GM12878 (cell line): ENCODE data around the gene SLC22A23. TPM values are rescaled to one million over a fixed set of nuclear protein-coding genes. Genes with fewer than 3 reads are reported as not detected.

ENCODE experiments used
- ATAC-seq: fragments of 200-7000 bp; cut with Tn5 transposase; 3 replicates; pipeline ENCODE4 v1.9.1; 2020; ENCODE audit warnings: mild to moderate bottlenecking, moderate library complexity
- BruUV-seq: library from RNA; stranded (reverse); fragments of 400-500 nt; replicated peaks from 2 replicates; lab custom pipeline; 2021; lab: Mats Ljungman, UMichigan
- CTCF ChIA-PET: fragments of 300-600 bp; sonication (Branson Sonifier 250); formaldehyde crosslinking; extraction: SDS; loops from one replicate; lab custom pipeline; 2021; ENCODE audit warnings: inconsistent platforms; lab: Yijun Ruan, JAX
- POLR2A ChIA-PET: fragments of 350-600 bp; formaldehyde crosslinking; extraction: SDS; loops from one replicate; lab custom pipeline; 2021; ENCODE audit warnings: inconsistent platforms; lab: Charles Lee
- RAD21 ChIA-PET: fragments of 300-600 bp; sonication (Branson Sonifier 250); formaldehyde crosslinking; loops from one replicate; lab custom pipeline; 2023; ENCODE audit warnings: antibody characterized with exemption; ENCODE audit not compliant: unreplicated experiment; lab: Charles Lee
- SMC1A ChIA-PET: fragments of 300-600 bp; sonication (Branson Sonifier 250); formaldehyde crosslinking; loops from one replicate; lab custom pipeline; 2023; ENCODE audit not compliant: unreplicated experiment, uncharacterized antibody; lab: Charles Lee
- DNase-seq: peaks from one replicate; pipeline ENCODE4 v3.0.0-alpha.2; 2011; ENCODE audit warnings: low read depth, low spot score
- FAIRE-seq: peaks from 3 replicates; lab custom pipeline; 2011; peaks lifted over from hg19 to GRCh38; lab: Jason Lieb, UNC
- H2AFZ ChIP-seq: 2 replicates; pipeline ENCODE4 v1.6.0; 2011; ENCODE audit warnings: low read depth, low read length, control low read depth; ENCODE audit not compliant: control insufficient read depth
- H3K27ac ChIP-seq: 2 replicates; pipeline ENCODE4 v1.5.1; 2011; ENCODE audit warnings: control low read depth; ENCODE audit not compliant: control insufficient read depth, insufficient read depth
- H3K27me3 ChIP-seq, 2 experiments: replicated peaks in 1 of 2; 2 replicates each; pipeline versions ENCODE4 v1.6.0 to v1.6.1; 2011; ENCODE audit warnings: low read length in 1 of 2; ENCODE audit not compliant: control insufficient read depth in 2 of 2, insufficient read depth in 2 of 2
- H3K36me3 ChIP-seq, 2 experiments: 2 replicates each; pipeline ENCODE4 v1.5.1; 2011; ENCODE audit warnings: low read length in 1 of 2; ENCODE audit not compliant: control insufficient read depth in 2 of 2, insufficient read depth in 2 of 2
- H3K4me1 ChIP-seq: 2 replicates; pipeline ENCODE4 v1.6.1; 2011; ENCODE audit warnings: mild to moderate bottlenecking, low read length, moderate library complexity, mixed read lengths; ENCODE audit not compliant: control insufficient read depth, insufficient read depth
- H3K4me2 ChIP-seq: 2 replicates; pipeline ENCODE4 v1.6.0; 2011; ENCODE audit warnings: control low read depth; ENCODE audit not compliant: control insufficient read depth, insufficient read depth
- H3K4me3 ChIP-seq: fragments of 200-600 bp; sonication (generic); 2 replicates; pipeline ENCODE4 v1.5.1; 2016
- H3K79me2 ChIP-seq: 2 replicates; pipeline ENCODE4 v1.6.0; 2011; ENCODE audit warnings: low read length; ENCODE audit not compliant: control insufficient read depth, insufficient read depth
- H3K9ac ChIP-seq: 2 replicates; pipeline ENCODE4 v1.8.0; 2011; ENCODE audit warnings: low read length, control low read depth, mixed read lengths; ENCODE audit not compliant: control insufficient read depth, insufficient read depth
- H3K9me3 ChIP-seq: replicated peaks from 3 replicates; pipeline ENCODE4 v1.5.1; 2011; ENCODE audit warnings: mild to moderate bottlenecking, low read length; ENCODE audit not compliant: control insufficient read depth, insufficient read depth
- H4K20me1 ChIP-seq: 2 replicates; pipeline ENCODE4 v1.6.0; 2011; ENCODE audit not compliant: control insufficient read depth, insufficient read depth
- ATF3 ChIP-seq: IDR thresholded peaks from 2 replicates; pipeline ENCODE4 v1.6.1; 2011; ENCODE audit warnings: low read depth, mild to moderate bottlenecking, low read length, moderate library complexity, borderline replicate concordance; ENCODE audit errors: extremely low read depth
- BMI1 ChIP-seq: fragments of 450-650 bp; IDR thresholded peaks from 2 replicates; pipeline ENCODE4 v1.6.1; 2016; ENCODE audit warnings: mild to moderate bottlenecking, moderate library complexity, borderline replicate concordance
- CHD2 ChIP-seq: IDR thresholded peaks from 2 replicates; pipeline ENCODE4 v1.6.1; 2011; ENCODE audit warnings: low read depth, low read length, improper control_type of control experiment, borderline replicate concordance
- IKZF1 ChIP-seq: fragments of 450-650 bp; conservative IDR thresholded peaks from 2 replicates; pipeline ENCODE4 v1.6.1; 2017; ENCODE audit warnings: antibody characterized with exemption, mild to moderate bottlenecking
- MYC ChIP-seq: IDR thresholded peaks from 2 replicates; pipeline ENCODE4 v1.6.1; 2011; ENCODE audit warnings: mild to moderate bottlenecking, low read length, moderate library complexity, inconsistent platforms; ENCODE audit not compliant: insufficient read depth, insufficient replicate concordance, insufficient read length, severe bottlenecking
- NFXL1 ChIP-seq: fragments of 450-650 bp; IDR thresholded peaks from 2 replicates; pipeline ENCODE4 v1.6.1; 2017; ENCODE audit warnings: antibody characterized with exemption, mild to moderate bottlenecking, borderline replicate concordance
- NRF1 ChIP-seq: conservative IDR thresholded peaks from 2 replicates; pipeline ENCODE4 v1.6.1; 2011; ENCODE audit warnings: mild to moderate bottlenecking, low read depth, low read length, improper control_type of control experiment
- SKIL ChIP-seq: fragments of 450-650 bp; IDR thresholded peaks from 2 replicates; pipeline ENCODE4 v1.6.1; 2017; ENCODE audit warnings: mild to moderate bottlenecking, low read depth, inconsistent platforms; ENCODE audit not compliant: poor library complexity, severe bottlenecking
- ZBTB4 ChIP-seq: fragments of 450-650 bp; formaldehyde crosslinking; IDR thresholded peaks from 2 replicates; pipeline ENCODE4 v1.4.0; 2022; ENCODE audit warnings: mild to moderate bottlenecking, moderate library complexity
- ZNF217 ChIP-seq: fragments of 450-650 bp; IDR thresholded peaks from 2 replicates; pipeline ENCODE4 v1.6.1; 2017; ENCODE audit warnings: antibody characterized with exemption, mild to moderate bottlenecking
- ZNF24 ChIP-seq: fragments of 450-650 bp; IDR thresholded peaks from 2 replicates; pipeline ENCODE4 v1.6.1; 2017; ENCODE audit warnings: antibody characterized with exemption, mild to moderate bottlenecking
- ZNF384 ChIP-seq: IDR thresholded peaks from 2 replicates; pipeline ENCODE4 v1.6.1; 2012; ENCODE audit warnings: low read depth, mild to moderate bottlenecking, low read length, improper control_type of control experiment, borderline replicate concordance
- WGBS: methylation state at CpG from one replicate; pipeline ENCODE4 v1.1.6; 2016; ENCODE audit warnings: low lambda C conversion rate; ENCODE audit not compliant: insufficient replicate concordance, insufficient coverage; ENCODE audit errors: missing lambda C conversion rate; 5-methylcytosine and 5-hydroxymethylcytosine counted together
- in situ Hi-C: fragments of 300-500 bp; cut with MboI; formaldehyde crosslinking; loops from 9 replicates; pipeline ENCODE4 v1.14.3; 2018; ENCODE audit warnings: mixed read lengths
- intact Hi-C: fragments of 100-400 bp; cut with micrococcal nuclease; formaldehyde crosslinking; loops from one replicate; pipeline ENCODE4 v1.14.2; 2022; ENCODE audit not compliant: unreplicated experiment
- polyA plus RNA-seq, 11 experiments: library from polyadenylated mRNA; depleted of rRNA in 4 of 11; unstranded in 6 of 11; stranded (reverse) in 5 of 11; fragments of >200 nt; fragmentation: Nextera tagmentation in 4 of 11; fragmentation: Illumina TruSeq in 1 of 11; extraction: Ambion mirVana in 4 of 11; extraction: Trizol in 1 of 11; gene quantifications; 1 replicate in 1 of 11; 2 replicates in 10 of 11; pipeline versions ENCODE4 v1.2.1 to v1.2.3, GENCODE V29; 2011 to 2016; ENCODE audit warnings: inconsistent platforms in 2 of 11, missing spikeins in 2 of 11, low read depth in 1 of 11
- total RNA-seq, 4 experiments: library from RNA; depleted of rRNA in 3 of 4; stranded (reverse); fragments of >200 nt in 3 of 4; fragmentation: Illumina TruSeq in 1 of 4; extraction: Trizol in 1 of 4; gene quantifications; 2 replicates each; pipeline versions ENCODE4 v1.2.1 to v1.2.3, GENCODE V29; 2013 to 2021
- TF ChIP-seq, protein P1 (sequence below): fragments of 450-650 bp; IDR thresholded peaks from 2 replicates; pipeline ENCODE4 v1.6.1; 2016; ENCODE audit warnings: mild to moderate bottlenecking

SLC22A23 gene
- total and polyA plus RNA-seq, 10 of the 15 experiments (the other 5 are each of a cell fraction or from before 2014, with no cell fraction given): 0.20 to 2.4 (median 0.74) TPM

- ChIA-PET POLR2A (no interaction called here), RAD21 (no interaction called here), SMC1A (interaction anchor here (1.4 kb wide), 1 partner anchor 10 kb away, joined by 4 read pairs; no protein-coding TSS in a partner anchor), CTCF (interaction anchor here (1.1 to 3.2 kb wide), 4 partner anchors 10 to 20 kb away, joined by 3 to 16 read pairs (median 6); no protein-coding TSS in a partner anchor)
- DNase-seq: no peak
- in situ Hi-C loops (no loop called here), intact Hi-C loops (no loop called here)
- TF ChIP-seq IKZF1: no peak
- TF ChIP-seq ZBTB4 (CRISPR knock-in tag): no peak
- no peak for TF ChIP-seq NRF1
- TF ChIP-seq, protein P1, sequence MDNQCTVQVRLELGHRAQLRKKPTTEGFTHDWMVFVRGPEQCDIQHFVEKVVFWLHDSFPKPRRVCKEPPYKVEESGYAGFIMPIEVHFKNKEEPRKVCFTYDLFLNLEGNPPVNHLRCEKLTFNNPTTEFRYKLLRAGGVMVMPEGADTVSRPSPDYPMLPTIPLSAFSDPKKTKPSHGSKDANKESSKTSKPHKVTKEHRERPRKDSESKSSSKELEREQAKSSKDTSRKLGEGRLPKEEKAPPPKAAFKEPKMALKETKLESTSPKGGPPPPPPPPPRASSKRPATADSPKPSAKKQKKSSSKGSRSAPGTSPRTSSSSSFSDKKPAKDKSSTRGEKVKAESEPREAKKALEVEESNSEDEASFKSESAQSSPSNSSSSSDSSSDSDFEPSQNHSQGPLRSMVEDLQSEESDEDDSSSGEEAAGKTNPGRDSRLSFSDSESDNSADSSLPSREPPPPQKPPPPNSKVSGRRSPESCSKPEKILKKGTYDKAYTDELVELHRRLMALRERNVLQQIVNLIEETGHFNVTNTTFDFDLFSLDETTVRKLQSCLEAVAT: no peak
- TF ChIP-seq SKIL: no peak
- no peak for TF ChIP-seq NFXL1
- TF ChIP-seq BMI1: no peak
- TF ChIP-seq CHD2: no peak
- no peak for TF ChIP-seq ZNF384
- no peak for TF ChIP-seq MYC
- no peak for TF ChIP-seq ZNF217
- TF ChIP-seq ZNF24: no peak
- TF ChIP-seq ATF3: no peak
- no peak for FAIRE-seq
- no peaks in the 10 kb centered on the region; the same call in 2 of the 3 replicates for H3K9me3 ChIP-seq
- 49% methylated on average over 3 of the region's 3 CpGs for WGBS
- H3K9ac ChIP-seq: no peak overlapping the region
- no peaks in the 10 kb centered on the region; a peak in 1 of 4 replicates for H3K27me3 ChIP-seq
- peaks cover 10% of the 10 kb centered on the region for H3K4me1 ChIP-seq
- H3K4me2 ChIP-seq: no peak overlapping the region
- no peak for ATAC-seq
- H4K20me1 ChIP-seq: no peaks in the 10 kb centered on the region
- no peak overlapping the region for H3K27ac ChIP-seq
- no peaks in the 10 kb centered on the region for H3K79me2 ChIP-seq
- H3K36me3 ChIP-seq: no peaks in the 10 kb centered on the region
- no TSS peak for BruUV-seq
- H2AFZ ChIP-seq: no peak overlapping the region
- no peak overlapping the region for H3K4me3 ChIP-seq
Observed at GRCh38 chr6:3391902-3392458, 64.9 kb downstream of the SLC22A23 start.
